Measurements from ENCODE around the gene IQGAP2. TPM values are rescaled to one million over a fixed set of nuclear protein-coding genes. Genes with fewer than 3 reads are reported as not detected.

Gene IQGAP2
- total RNA-seq, 1 donor from 2014 or later = 4.0 TPM

DNA sequence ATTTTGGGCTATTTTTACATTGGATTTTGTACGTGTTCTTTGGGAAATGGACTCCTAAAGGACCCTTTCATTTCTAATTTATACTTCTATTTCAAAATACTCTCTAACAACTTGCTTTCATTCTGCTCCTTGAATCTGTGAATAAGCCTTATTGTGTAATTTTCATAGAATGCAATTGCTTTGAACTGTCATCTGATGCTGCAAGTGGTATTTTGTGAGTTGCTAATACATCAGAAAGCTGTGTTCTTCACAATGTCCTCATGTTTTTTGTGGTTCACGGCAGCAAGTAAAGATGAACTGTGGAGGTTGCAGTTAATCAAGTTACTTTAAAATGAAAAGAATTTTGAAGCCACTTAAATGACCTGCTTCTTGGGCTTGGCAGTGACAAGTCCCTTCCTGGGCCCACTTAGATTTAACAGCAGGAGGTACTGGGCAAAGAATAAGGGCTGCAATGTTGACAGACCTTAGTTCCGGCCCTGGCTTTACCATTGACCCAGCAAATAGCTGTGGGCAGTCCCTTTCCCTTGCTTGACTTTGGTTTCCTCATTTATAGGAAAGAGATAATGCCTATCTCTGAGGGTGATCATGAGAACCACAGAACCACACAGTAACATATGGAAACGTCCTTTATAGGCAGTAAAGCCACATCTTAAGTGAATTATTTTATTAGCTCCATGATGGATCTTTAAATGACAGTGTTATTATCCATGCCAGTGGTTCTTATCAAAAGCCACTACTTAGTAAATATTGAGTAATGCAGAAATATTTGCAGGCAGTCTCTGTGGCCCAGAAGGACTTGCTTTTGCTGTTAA lies 54.8 kb downstream of the IQGAP2 start:
- H3K27me3 ChIP-seq (ENCODE audit: control insufficient read depth, insufficient read depth, low read length) = no peaks in the 10 kb centered on the region
- H3K36me3 ChIP-seq (ENCODE audit: control insufficient read depth, insufficient read depth, low read length) = no peaks in the 10 kb centered on the region
- no peak for DNase-seq (ENCODE audit: low read depth)
- no peak overlapping the region for H3K4me3 ChIP-seq (ENCODE audit: low read depth, low read length)
- TF ChIP-seq, protein P1, sequence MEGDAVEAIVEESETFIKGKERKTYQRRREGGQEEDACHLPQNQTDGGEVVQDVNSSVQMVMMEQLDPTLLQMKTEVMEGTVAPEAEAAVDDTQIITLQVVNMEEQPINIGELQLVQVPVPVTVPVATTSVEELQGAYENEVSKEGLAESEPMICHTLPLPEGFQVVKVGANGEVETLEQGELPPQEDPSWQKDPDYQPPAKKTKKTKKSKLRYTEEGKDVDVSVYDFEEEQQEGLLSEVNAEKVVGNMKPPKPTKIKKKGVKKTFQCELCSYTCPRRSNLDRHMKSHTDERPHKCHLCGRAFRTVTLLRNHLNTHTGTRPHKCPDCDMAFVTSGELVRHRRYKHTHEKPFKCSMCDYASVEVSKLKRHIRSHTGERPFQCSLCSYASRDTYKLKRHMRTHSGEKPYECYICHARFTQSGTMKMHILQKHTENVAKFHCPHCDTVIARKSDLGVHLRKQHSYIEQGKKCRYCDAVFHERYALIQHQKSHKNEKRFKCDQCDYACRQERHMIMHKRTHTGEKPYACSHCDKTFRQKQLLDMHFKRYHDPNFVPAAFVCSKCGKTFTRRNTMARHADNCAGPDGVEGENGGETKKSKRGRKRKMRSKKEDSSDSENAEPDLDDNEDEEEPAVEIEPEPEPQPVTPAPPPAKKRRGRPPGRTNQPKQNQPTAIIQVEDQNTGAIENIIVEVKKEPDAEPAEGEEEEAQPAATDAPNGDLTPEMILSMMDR (IDR thresholded peaks at IDR 0.05; ENCODE audit: insufficient read depth, low read length, poor library complexity, severe bottlenecking) = no peak

DNA sequence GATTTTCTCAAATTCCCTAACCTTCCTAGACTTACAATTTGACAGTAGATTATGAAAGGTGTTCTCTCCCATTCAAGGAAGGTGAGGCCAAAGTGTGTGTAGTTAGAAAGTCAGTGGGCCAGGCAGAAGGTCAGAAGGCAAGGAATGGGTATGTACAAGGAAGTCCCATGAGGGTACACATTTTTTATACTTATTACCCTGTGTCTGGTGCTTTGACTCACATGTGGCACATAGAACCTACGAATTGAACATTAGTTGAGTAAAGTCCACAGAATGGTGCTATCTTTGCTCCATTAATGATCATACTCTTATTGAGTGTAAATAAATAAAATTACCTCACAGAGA lies 55.4 kb downstream of the IQGAP2 start:
- DNase-seq (ENCODE audit: low read depth) = no peak
- TF ChIP-seq, protein P1 (IDR thresholded peaks at IDR 0.05; ENCODE audit: insufficient read depth, low read length, poor library complexity, severe bottlenecking) = no peak
- no peak overlapping the region for H3K4me3 ChIP-seq (ENCODE audit: low read depth, low read length)
- H3K36me3 ChIP-seq (ENCODE audit: control insufficient read depth, insufficient read depth, low read length) = no peaks in the 10 kb centered on the region
- H3K27me3 ChIP-seq (ENCODE audit: control insufficient read depth, insufficient read depth, low read length) = no peaks in the 10 kb centered on the region

DNA sequence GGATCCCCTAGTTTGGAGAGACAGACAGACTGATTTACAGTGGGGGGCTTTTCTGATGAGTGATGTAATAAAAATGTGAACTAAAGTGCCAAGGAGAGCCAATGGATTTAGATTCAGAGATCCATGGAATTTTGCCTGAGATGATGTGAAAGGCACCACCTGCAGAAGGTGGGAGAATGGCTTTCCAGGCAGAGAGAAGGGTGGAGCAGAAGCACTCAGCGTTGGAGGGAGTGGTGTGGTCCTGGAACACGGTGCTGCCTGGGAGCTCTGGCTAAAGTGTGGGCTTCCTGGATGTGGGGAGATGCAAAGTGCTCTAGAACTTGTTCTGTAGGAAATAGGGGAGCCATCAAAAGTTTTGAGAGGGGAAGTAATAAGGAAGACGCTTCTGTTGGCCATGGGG lies 57.0 kb downstream of the IQGAP2 start:
- DNase-seq (ENCODE audit: low read depth) = no peak
- H3K27me3 ChIP-seq (ENCODE audit: control insufficient read depth, insufficient read depth, low read length) = no peaks in the 10 kb centered on the region
- H3K4me3 ChIP-seq (ENCODE audit: low read depth, low read length) = no peak overlapping the region
- no peaks in the 10 kb centered on the region for H3K36me3 ChIP-seq (ENCODE audit: control insufficient read depth, insufficient read depth, low read length)
- TF ChIP-seq, protein P1 (IDR thresholded peaks at IDR 0.05; ENCODE audit: insufficient read depth, low read length, poor library complexity, severe bottlenecking) = no peak

DNA sequence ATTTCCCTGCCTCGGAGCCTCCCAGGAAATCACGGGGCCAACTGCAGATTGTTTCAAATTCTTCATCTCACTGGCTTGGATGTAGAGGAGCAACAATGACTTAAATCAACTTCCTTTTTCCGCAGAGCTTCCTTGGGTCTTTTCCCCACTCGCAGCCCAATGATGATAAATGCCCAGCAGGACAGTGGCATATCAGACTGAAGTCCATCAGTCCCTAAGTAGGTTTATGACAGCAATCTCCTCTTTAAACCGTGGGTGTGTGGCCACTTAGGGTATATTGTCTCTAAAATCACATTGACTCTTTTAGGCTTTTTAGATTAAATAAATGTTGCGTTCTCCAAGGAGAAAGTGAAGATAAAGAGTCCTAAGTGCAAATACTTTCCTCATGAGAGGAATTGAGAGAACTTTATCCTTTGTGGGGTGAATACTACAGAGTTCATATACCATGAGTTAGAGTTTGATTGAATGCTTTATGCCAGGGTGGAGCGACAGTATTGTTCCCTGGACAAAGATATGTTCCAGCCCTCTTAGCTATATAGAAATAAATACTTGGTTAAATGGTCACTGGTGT lies 59.1 kb downstream of the IQGAP2 start:
- no peaks in the 10 kb centered on the region for H3K27me3 ChIP-seq (ENCODE audit: control insufficient read depth, insufficient read depth, low read length)
- H3K4me3 ChIP-seq (ENCODE audit: low read depth, low read length) = no peak overlapping the region
- TF ChIP-seq, protein P1 (IDR thresholded peaks at IDR 0.05; ENCODE audit: insufficient read depth, low read length, poor library complexity, severe bottlenecking) = no peak
- H3K36me3 ChIP-seq (ENCODE audit: control insufficient read depth, insufficient read depth, low read length) = no peaks in the 10 kb centered on the region
- no peak for DNase-seq (ENCODE audit: low read depth)

DNA sequence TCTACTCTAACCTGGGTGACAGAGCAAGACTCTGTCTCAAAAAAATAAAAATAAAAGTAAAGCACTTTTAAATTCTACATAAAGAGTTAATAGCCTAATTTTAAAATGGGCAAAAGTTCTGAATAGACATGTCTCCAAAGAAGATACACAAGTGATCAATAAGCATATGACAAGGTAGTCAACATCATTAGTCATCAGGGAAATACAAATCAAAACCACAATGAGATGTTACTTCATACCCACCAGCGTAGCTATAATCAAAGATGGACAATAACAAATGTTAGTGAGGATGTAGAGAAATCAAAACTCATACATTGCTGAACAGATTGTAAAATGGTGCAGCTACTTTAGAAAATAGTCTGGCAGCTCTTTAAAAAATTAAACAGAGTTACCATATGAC lies 64.1 kb downstream of the IQGAP2 start:
- DNase-seq (ENCODE audit: low read depth) = no peak
- TF ChIP-seq, protein P1 (IDR thresholded peaks at IDR 0.05; ENCODE audit: insufficient read depth, low read length, poor library complexity, severe bottlenecking) = no peak
- H3K36me3 ChIP-seq (ENCODE audit: control insufficient read depth, insufficient read depth, low read length) = no peaks in the 10 kb centered on the region

More for the DNA sequence above, 64.1 kb downstream of the IQGAP2 start:
- Histone ChIP-seq H3K27me3 (ENCODE audit: control insufficient read depth, insufficient read depth, low read length) (no peaks in the 10 kb centered on the region), H3K4me3 (ENCODE audit: low read depth, low read length) (no peak overlapping the region)

All from kidney epithelial cell (primary cell).